Activated T-cell treated with anti-CD3 and anti-CD28 coated beads, Interleukin-2, amount 50 U/mL, for 72 hours (primary cell): Measurements from ENCODE around the gene CNPY3. TPM values are rescaled to one million over a fixed set of nuclear protein-coding genes. Genes with fewer than 3 reads are reported as not detected.
"Not testable (repeated sequence)": the region's sequence is repeated elsewhere in the genome, so short reads cannot be mapped to it uniquely, and the experiment has no call there.

ENCODE experiments used
- ATAC-seq, 2 donors: fragments of 150-1000 bp; cut with Tn5 transposase; replicated peaks in 1 of 2; 2 replicates each; pipeline ENCODE4 v1.10.0; 2021; ENCODE audit warnings: moderate library complexity in 2 of 2, mild to moderate bottlenecking in 1 of 2
- DNase-seq, 2 donors: peaks; one replicate each; pipeline ENCODE4 v3.0.0; 2021 to 2022; ENCODE audit warnings: mixed read lengths in 1 of 2
- H3K27ac Mint-ChIP-seq: one replicate; pipeline ENCODE4 v1.8.0; 2022; ENCODE audit warnings: mild to moderate bottlenecking, moderate library complexity, mixed read lengths
- H3K27me3 Mint-ChIP-seq: one replicate; pipeline ENCODE4 v1.8.0; 2022; ENCODE audit warnings: low read depth, mixed read lengths
- H3K36me3 Mint-ChIP-seq, 2 donors: one replicate each; pipeline ENCODE4 v1.8.0; 2022; ENCODE audit warnings: mixed read lengths in 2 of 2, mild to moderate bottlenecking in 1 of 2; ENCODE audit not compliant: insufficient read depth in 2 of 2
- H3K4me1 Mint-ChIP-seq: one replicate; pipeline ENCODE4 v1.8.0; 2022; ENCODE audit warnings: low read depth, mixed read lengths
- H3K4me3 Mint-ChIP-seq, 2 donors: one replicate each; pipeline ENCODE4 v1.8.0; 2022; ENCODE audit warnings: mild to moderate bottlenecking in 2 of 2, mixed read lengths in 2 of 2, moderate library complexity in 2 of 2
- H3K9me3 Mint-ChIP-seq, 2 donors: one replicate each; pipeline ENCODE4 v1.8.0; 2022; ENCODE audit warnings: mixed read lengths in 2 of 2
- total RNA-seq, 2 donors: library from RNA; stranded (reverse); gene quantifications; one replicate each; pipeline ENCODE4 v1.2.3, GENCODE V29; 2022

Gene CNPY3
- total RNA-seq, 2 donors from 2014 or later: 37.3 to 46.1 TPM

- H3K27ac Mint-ChIP-seq, H3K4me3 Mint-ChIP-seq, H3K9me3 Mint-ChIP-seq, H3K27me3 Mint-ChIP-seq, ATAC-seq, H3K36me3 Mint-ChIP-seq, DNase-seq, H3K4me1 Mint-ChIP-seq: not testable (repeated sequence)
Observed at GRCh38 chr6:42954405-42954804, 25.1 kb downstream of the CNPY3 start.

- H3K9me3 Mint-ChIP-seq: no peaks in the 10 kb centered on the region
- no peak overlapping the region for H3K4me3 Mint-ChIP-seq
- no peaks in the 10 kb centered on the region for H3K36me3 Mint-ChIP-seq
- peaks cover 8% of the 10 kb centered on the region for H3K27me3 Mint-ChIP-seq
- peaks cover 10% of the 10 kb centered on the region for H3K4me1 Mint-ChIP-seq
- DNase-seq (no peak), ATAC-seq (no peak)
- no peak overlapping the region for H3K27ac Mint-ChIP-seq
Observed at GRCh38 chr6:42958125-42958524, 28.8 kb downstream of the CNPY3 start.

GRCh38 chr6:42959917-42960242, 30.6 kb downstream of the CNPY3 start:
- H3K4me1 Mint-ChIP-seq: peaks cover 10% of the 10 kb centered on the region
- no peaks in the 10 kb centered on the region for H3K36me3 Mint-ChIP-seq
- ATAC-seq (no peak), DNase-seq (no peak)
- peaks cover 8% of the 10 kb centered on the region for H3K27me3 Mint-ChIP-seq
- peak overlapping the region; percentile 88 to 93 for H3K4me3 Mint-ChIP-seq
- H3K27ac Mint-ChIP-seq: no peak overlapping the region
- no peaks in the 10 kb centered on the region for H3K9me3 Mint-ChIP-seq

GRCh38 chr6:42960243-42961019, 31.2 kb downstream of the CNPY3 start, which contains the start of gene GNMT:
TSS of gene GNMT (plus strand) at chr6:42960754. CDS start at chr6:42960768, 14 bp downstream.
- Mint-ChIP-seq H3K4me3 (peak within 1 kb of the TSS; percentile 88 to 93), H3K27me3 (peaks cover 8% of the 10 kb centered on the region), H3K4me1 (peaks cover 10% of the 10 kb centered on the region), H3K27ac (no peak within 1 kb of the TSS), H3K36me3 (no peaks in the 10 kb centered on the region), H3K9me3 (no peaks in the 10 kb centered on the region)
- peak; percentile 87 to 88 for ATAC-seq
- DNase-seq: peak; percentile 49 to 62

- H3K27ac Mint-ChIP-seq: no peak overlapping the region
- peaks cover 8% of the 10 kb centered on the region for H3K27me3 Mint-ChIP-seq
- peaks cover 0 to 2% of the 10 kb centered on the region in 2 donors for H3K36me3 Mint-ChIP-seq
- H3K9me3 Mint-ChIP-seq: no peaks in the 10 kb centered on the region
- no peak for ATAC-seq
- peaks cover 10% of the 10 kb centered on the region for H3K4me1 Mint-ChIP-seq
- DNase-seq: no peak
- peak overlapping the region; percentile 88 to 93 for H3K4me3 Mint-ChIP-seq
Observed at GRCh38 chr6:42961020-42961470, 31.8 kb downstream of the CNPY3 start.

- Mint-ChIP-seq H3K4me3 (peak overlapping the region in 1 of 2 donors; percentile 7), H3K36me3 (peaks cover 0 to 6% of the 10 kb centered on the region in 2 donors), H3K27ac (no peak overlapping the region), H3K9me3 (no peaks in the 10 kb centered on the region), H3K4me1 (peaks cover 10% of the 10 kb centered on the region), H3K27me3 (peaks cover 8% of the 10 kb centered on the region)
- no peak for DNase-seq
- no peak for ATAC-seq
Observed at GRCh38 chr6:42962096-42962495, 32.8 kb downstream of the CNPY3 start.

GRCh38 chr6:42962502-42963178, 33.4 kb downstream of the CNPY3 start:
- peaks cover 10% of the 10 kb centered on the region for H3K4me1 Mint-ChIP-seq
- peaks cover 0 to 6% of the 10 kb centered on the region in 2 donors for H3K36me3 Mint-ChIP-seq
- H3K4me3 Mint-ChIP-seq: peak overlapping the region in 1 of 2 donors; percentile 7
- no peak overlapping the region for H3K27ac Mint-ChIP-seq
- no peak for DNase-seq
- ATAC-seq: no peak
- H3K27me3 Mint-ChIP-seq: peaks cover 8% of the 10 kb centered on the region
- no peaks in the 10 kb centered on the region for H3K9me3 Mint-ChIP-seq

GRCh38 chr6:42963179-42963854, 34.0 kb downstream of the CNPY3 start:
- Mint-ChIP-seq H3K27me3 (peaks cover 8% of the 10 kb centered on the region), H3K4me3 (no peak overlapping the region), H3K36me3 (peaks cover 0 to 6% of the 10 kb centered on the region in 2 donors), H3K9me3 (no peaks in the 10 kb centered on the region), H3K27ac (no peak overlapping the region), H3K4me1 (peaks cover 10% of the 10 kb centered on the region)
- DNase-seq: no peak
- no peak for ATAC-seq

GRCh38 chr6:42963855-42964605, 34.8 kb downstream of the CNPY3 start:
- ATAC-seq (peak in 1 of 2 donors; percentile 30), DNase-seq (peak in 1 of 2 donors; percentile 36)
- Mint-ChIP-seq H3K9me3 (no peaks in the 10 kb centered on the region), H3K4me3 (no peak overlapping the region), H3K4me1 (peaks cover 10% of the 10 kb centered on the region), H3K36me3 (peaks cover 0 to 6% of the 10 kb centered on the region in 2 donors), H3K27me3 (peaks cover 8% of the 10 kb centered on the region), H3K27ac (no peak overlapping the region)

- H3K36me3 Mint-ChIP-seq: peaks cover 2 to 8% of the 10 kb centered on the region in 2 donors
- H3K9me3 Mint-ChIP-seq: no peaks in the 10 kb centered on the region
- H3K4me3 Mint-ChIP-seq: no peak overlapping the region
- no peaks in the 10 kb centered on the region for H3K27me3 Mint-ChIP-seq
- DNase-seq: no peak
- no peak overlapping the region for H3K27ac Mint-ChIP-seq
- ATAC-seq: no peak
- peaks cover 6% of the 10 kb centered on the region for H3K4me1 Mint-ChIP-seq
Observed at GRCh38 chr6:42966571-42966970, 37.3 kb downstream of the CNPY3 start.

GRCh38 chr6:42967228-42967627, 37.9 kb downstream of the CNPY3 start:
- H3K4me3 Mint-ChIP-seq: no peak overlapping the region
- no peak overlapping the region for H3K27ac Mint-ChIP-seq
- peaks cover 8% of the 10 kb centered on the region for H3K4me1 Mint-ChIP-seq
- no peaks in the 10 kb centered on the region for H3K27me3 Mint-ChIP-seq
- no peaks in the 10 kb centered on the region for H3K9me3 Mint-ChIP-seq
- no peak for ATAC-seq
- DNase-seq: no peak
- peaks cover 2 to 8% of the 10 kb centered on the region in 2 donors for H3K36me3 Mint-ChIP-seq

GRCh38 chr6:42968126-42968701, 38.9 kb downstream of the CNPY3 start:
- no peaks in the 10 kb centered on the region for H3K27me3 Mint-ChIP-seq
- H3K4me3 Mint-ChIP-seq: no peak overlapping the region
- H3K36me3 Mint-ChIP-seq: peaks cover 2 to 10% of the 10 kb centered on the region in 2 donors
- no peak for ATAC-seq
- peaks cover 8% of the 10 kb centered on the region for H3K4me1 Mint-ChIP-seq
- DNase-seq: no peak
- no peak overlapping the region for H3K27ac Mint-ChIP-seq
- no peaks in the 10 kb centered on the region for H3K9me3 Mint-ChIP-seq
